ENCODE results near the gene RMDN3. TPM values are rescaled to one million over a fixed set of nuclear protein-coding genes. Genes with fewer than 3 reads are reported as not detected.

Gene RMDN3
- total RNA-seq, 2 donors from 2014 or later, result 12.4 to 14.4 TPM

DNA sequence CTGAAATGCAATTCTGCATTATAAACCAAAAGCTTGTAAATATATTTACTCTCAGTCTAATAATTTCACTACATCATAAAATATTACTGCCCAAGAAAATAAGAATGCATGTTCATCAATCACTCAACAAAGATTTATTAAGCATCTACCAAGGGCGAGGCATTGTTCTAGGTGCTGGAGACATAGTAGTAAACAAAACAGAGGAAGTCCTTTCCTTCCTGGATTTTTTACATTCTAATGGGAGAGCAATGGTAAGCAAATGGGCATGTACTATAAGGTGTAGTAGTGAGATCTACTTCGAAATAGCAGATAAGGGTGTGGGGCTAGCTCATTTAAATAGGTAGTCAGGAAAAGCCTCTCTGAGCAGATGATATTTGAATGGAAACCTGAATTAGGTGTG lies 41.0 kb upstream of the RMDN3 start:
- Histone ChIP-seq H3K27ac (no peak overlapping the region), H3K4me3 (no peak overlapping the region), H3K4me1 (no peaks in the 10 kb centered on the region), H3K36me3 (no peaks in the 10 kb centered on the region), H3K27me3 (no peaks in the 10 kb centered on the region), H3K9me3 (no peaks in the 10 kb centered on the region)
- no peak for DNase-seq (ENCODE audit: low spot score)
- TF ChIP-seq, protein P1, sequence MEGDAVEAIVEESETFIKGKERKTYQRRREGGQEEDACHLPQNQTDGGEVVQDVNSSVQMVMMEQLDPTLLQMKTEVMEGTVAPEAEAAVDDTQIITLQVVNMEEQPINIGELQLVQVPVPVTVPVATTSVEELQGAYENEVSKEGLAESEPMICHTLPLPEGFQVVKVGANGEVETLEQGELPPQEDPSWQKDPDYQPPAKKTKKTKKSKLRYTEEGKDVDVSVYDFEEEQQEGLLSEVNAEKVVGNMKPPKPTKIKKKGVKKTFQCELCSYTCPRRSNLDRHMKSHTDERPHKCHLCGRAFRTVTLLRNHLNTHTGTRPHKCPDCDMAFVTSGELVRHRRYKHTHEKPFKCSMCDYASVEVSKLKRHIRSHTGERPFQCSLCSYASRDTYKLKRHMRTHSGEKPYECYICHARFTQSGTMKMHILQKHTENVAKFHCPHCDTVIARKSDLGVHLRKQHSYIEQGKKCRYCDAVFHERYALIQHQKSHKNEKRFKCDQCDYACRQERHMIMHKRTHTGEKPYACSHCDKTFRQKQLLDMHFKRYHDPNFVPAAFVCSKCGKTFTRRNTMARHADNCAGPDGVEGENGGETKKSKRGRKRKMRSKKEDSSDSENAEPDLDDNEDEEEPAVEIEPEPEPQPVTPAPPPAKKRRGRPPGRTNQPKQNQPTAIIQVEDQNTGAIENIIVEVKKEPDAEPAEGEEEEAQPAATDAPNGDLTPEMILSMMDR (IDR thresholded peaks at IDR 0.05), result no peak

DNA sequence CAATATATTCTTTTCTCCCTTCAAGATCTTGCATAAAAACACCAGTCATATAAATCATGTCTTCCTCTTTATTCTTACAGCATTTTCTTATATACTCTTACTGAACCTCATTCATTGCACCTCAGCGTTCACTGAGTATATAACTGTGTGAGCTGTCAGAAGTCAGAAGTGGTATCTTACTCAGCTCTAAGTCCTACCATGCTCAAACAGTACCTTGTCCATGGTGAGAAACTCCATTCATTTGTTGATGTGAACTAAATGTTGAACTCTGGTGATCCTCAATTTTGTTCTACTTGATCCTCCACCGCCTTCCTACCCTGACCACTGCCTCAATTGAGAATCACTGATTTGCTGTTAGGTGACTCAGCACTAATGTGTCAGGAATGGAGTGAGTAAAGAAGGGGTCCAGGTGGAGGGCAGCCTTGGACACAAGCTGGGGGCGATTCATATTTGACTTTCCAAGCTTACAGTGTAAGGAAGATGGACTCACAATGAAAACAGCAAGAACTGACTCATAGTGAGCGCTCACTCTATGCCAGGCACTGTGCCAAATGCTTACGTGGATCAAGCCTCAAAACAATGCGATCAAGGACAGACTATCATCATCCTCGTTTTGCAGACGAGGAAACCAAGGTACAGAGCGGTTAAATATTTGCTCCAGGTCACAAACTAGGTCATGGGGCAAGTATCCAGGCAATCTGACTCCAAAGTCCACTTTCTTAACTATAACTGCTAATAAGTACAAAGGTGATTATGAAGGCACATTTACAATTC lies 38.3 kb upstream of the RMDN3 start:
- no peak for DNase-seq (ENCODE audit: low spot score)
- TF ChIP-seq, protein P1 (IDR thresholded peaks at IDR 0.05), result no peak
- Histone ChIP-seq H3K4me1 (no peaks in the 10 kb centered on the region), H3K4me3 (no peak overlapping the region), H3K9me3 (no peaks in the 10 kb centered on the region), H3K27ac (no peak overlapping the region), H3K27me3 (no peaks in the 10 kb centered on the region), H3K36me3 (no peaks in the 10 kb centered on the region)

- H3K9me3 ChIP-seq, result no peaks in the 10 kb centered on the region
- no peak overlapping the region for H3K4me3 ChIP-seq
- no peak overlapping the region for H3K27ac ChIP-seq
- no peaks in the 10 kb centered on the region for H3K27me3 ChIP-seq
- H3K4me1 ChIP-seq, result peaks cover 0 to 2% of the 10 kb centered on the region in 2 donors
- TF ChIP-seq, protein P1 (IDR thresholded peaks at IDR 0.05), result no peak
- no peaks in the 10 kb centered on the region for H3K36me3 ChIP-seq
- DNase-seq (ENCODE audit: low spot score), result no peak
Observed at GRCh38 chr15:40792394-40792793, 37.3 kb upstream of the RMDN3 start.

DNA sequence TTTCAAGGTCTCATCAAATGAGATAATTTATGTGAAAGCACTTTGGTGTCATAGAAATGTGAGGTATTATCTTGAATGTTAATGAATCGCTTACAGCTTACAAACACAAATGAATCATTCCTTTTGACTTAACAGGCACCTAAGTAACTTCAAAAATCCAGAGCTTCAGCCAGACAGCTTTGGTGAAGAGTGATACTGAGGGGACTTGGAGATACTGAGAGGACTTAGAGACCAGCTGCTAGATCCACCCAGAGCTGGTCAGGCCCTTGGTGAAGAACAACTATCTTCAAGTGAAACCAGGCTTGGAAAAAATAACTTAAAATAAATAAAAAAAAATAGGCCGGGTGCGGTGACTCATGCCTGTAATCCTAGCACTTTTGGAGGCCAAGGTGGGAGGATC lies 35.7 kb upstream of the RMDN3 start:
- no peak overlapping the region for H3K27ac ChIP-seq
- peaks cover 0 to 11% of the 10 kb centered on the region in 2 donors for H3K4me1 ChIP-seq
- TF ChIP-seq, protein P1 (IDR thresholded peaks at IDR 0.05), result no peak
- no peak overlapping the region for H3K4me3 ChIP-seq
- H3K36me3 ChIP-seq, result no peaks in the 10 kb centered on the region
- no peak for DNase-seq (ENCODE audit: low spot score)
- no peaks in the 10 kb centered on the region for H3K27me3 ChIP-seq
- H3K9me3 ChIP-seq, result no peaks in the 10 kb centered on the region

- Histone ChIP-seq H3K4me1 (peaks cover 0 to 11% of the 10 kb centered on the region in 2 donors), H3K9me3 (no peaks in the 10 kb centered on the region), H3K27me3 (no peaks in the 10 kb centered on the region), H3K27ac (no peak overlapping the region), H3K4me3 (no peak overlapping the region), H3K36me3 (no peaks in the 10 kb centered on the region)
- DNase-seq (ENCODE audit: low spot score), result no peak
- TF ChIP-seq, protein P1 (IDR thresholded peaks at IDR 0.05), result no peak
Observed at GRCh38 chr15:40789999-40790398, 34.9 kb upstream of the RMDN3 start.

- Histone ChIP-seq H3K36me3 (no peaks in the 10 kb centered on the region), H3K4me1 (peaks cover 0 to 11% of the 10 kb centered on the region in 2 donors), H3K27me3 (no peaks in the 10 kb centered on the region), H3K27ac (no peak overlapping the region), H3K9me3 (no peaks in the 10 kb centered on the region), H3K4me3 (no peak overlapping the region)
- no peak for DNase-seq (ENCODE audit: low spot score)
- TF ChIP-seq, protein P1 (IDR thresholded peaks at IDR 0.05), result no peak
Observed at GRCh38 chr15:40789119-40789518, 34.1 kb upstream of the RMDN3 start.
